Measurements from ENCODE around the gene VSTM1. TPM values are rescaled to one million over a fixed set of nuclear protein-coding genes. Genes with fewer than 3 reads are reported as not detected.
"Not testable (repeated sequence)": the region's sequence is repeated elsewhere in the genome, so short reads cannot be mapped to it uniquely, and the experiment has no call there.

Gene VSTM1
- total and polyA plus RNA-seq, 4 donors = not detected

GRCh38 chr19:54102421-54103169 is 38.9 kb upstream of the VSTM1 start, which contains the start of gene NDUFA3:
TSS of gene NDUFA3 (plus strand) at chr19:54102855. CDS start at chr19:54102879, 24 bp downstream.
- peaks cover 0 to 2% of the 10 kb centered on the region in 2 donors for H3K4me1 ChIP-seq (ENCODE audit: control insufficient read depth in 1 of 2, insufficient read depth in 2 of 2, low read length in 2 of 2)
- no peak within 1 kb of the TSS for H3K27ac ChIP-seq (ENCODE audit: low read depth in 1 of 2, low read length in 2 of 2)
- intact Hi-C loops (cut with DNase I) = loop anchor here in 1 of 2 donors (10.0 kb wide), 1 partner anchor 258 kb away; no protein-coding TSS in a partner anchor
- H3K4me3 ChIP-seq (ENCODE audit: low read length in 2 of 2) = peak within 1 kb of the TSS; percentile 13 to 47
- H3K27me3 ChIP-seq (ENCODE audit: control insufficient read depth in 1 of 2, insufficient read depth in 2 of 2, low read length in 1 of 2) = no peaks in the 10 kb centered on the region
- H3K9me3 ChIP-seq (ENCODE audit: control insufficient read depth, low read length) = no peaks in the 10 kb centered on the region
- ATAC-seq (ENCODE audit: low FRiP score) (peak; percentile 100), DNase-seq (peak; percentile 99)
- H3K36me3 ChIP-seq (ENCODE audit: control insufficient read depth in 1 of 2, insufficient read depth in 2 of 2, low read length in 1 of 2) = no peaks in the 10 kb centered on the region
- 3% methylated on average over 51 to 54 of the region's 54 CpGs for WGBS, 2 donors

GRCh38 chr19:54100561-54100960 is 36.9 kb upstream of the VSTM1 start, which contains the start of gene OSCAR:
TSS of gene OSCAR (minus strand) at chr19:54100803. CDS start at chr19:54100792, 11 bp downstream.
- no peak within 1 kb of the TSS for H3K27ac ChIP-seq (ENCODE audit: low read depth in 1 of 2, low read length in 2 of 2)
- intact Hi-C loops (cut with DNase I) = loop anchor here in 1 of 2 donors (10.0 kb wide), 1 partner anchor 256 kb away; no protein-coding TSS in a partner anchor
- DNase-seq (peak; percentile 57 to 74), ATAC-seq (ENCODE audit: low FRiP score) (no peak)
- no peaks in the 10 kb centered on the region for H3K36me3 ChIP-seq (ENCODE audit: control insufficient read depth in 1 of 2, insufficient read depth in 2 of 2, low read length in 1 of 2)
- no peak within 1 kb of the TSS for H3K4me3 ChIP-seq (ENCODE audit: low read length in 2 of 2)
- no peaks in the 10 kb centered on the region for H3K9me3 ChIP-seq (ENCODE audit: control insufficient read depth, low read length)
- H3K27me3 ChIP-seq (ENCODE audit: control insufficient read depth in 1 of 2, insufficient read depth in 2 of 2, low read length in 1 of 2) = no peaks in the 10 kb centered on the region
- 54% methylated on average over 5 of the region's 5 CpGs for WGBS, 2 donors
- peaks cover 0 to 2% of the 10 kb centered on the region in 2 donors for H3K4me1 ChIP-seq (ENCODE audit: control insufficient read depth in 1 of 2, insufficient read depth in 2 of 2, low read length in 2 of 2)

DNA sequence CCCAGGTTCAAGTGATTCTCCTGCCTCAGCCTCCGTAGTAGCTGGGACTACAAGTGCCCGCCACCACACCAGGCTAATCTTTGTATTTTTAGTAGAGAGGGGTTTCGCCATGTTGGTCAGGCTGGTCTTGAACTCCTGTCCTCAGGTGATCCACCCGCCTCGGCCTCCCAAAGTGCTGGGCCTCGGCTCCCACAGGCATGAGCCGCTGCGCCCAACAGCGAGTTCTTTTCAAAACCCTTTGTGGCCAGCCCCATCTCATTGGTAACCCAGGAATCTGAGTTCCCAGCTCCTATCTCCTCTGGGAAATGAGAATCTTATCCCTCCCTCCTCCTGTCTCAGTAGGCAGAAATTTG is 36.2 kb upstream of the VSTM1 start:
- not testable (repeated sequence) for H3K4me3 ChIP-seq (ENCODE audit: low read length in 2 of 2); H3K9me3 ChIP-seq (ENCODE audit: control insufficient read depth, low read length); H3K36me3 ChIP-seq (ENCODE audit: control insufficient read depth in 1 of 2, insufficient read depth in 2 of 2, low read length in 1 of 2); H3K4me1 ChIP-seq (ENCODE audit: control insufficient read depth in 1 of 2, insufficient read depth in 2 of 2, low read length in 2 of 2); H3K27ac ChIP-seq (ENCODE audit: low read depth in 1 of 2, low read length in 2 of 2); H3K27me3 ChIP-seq (ENCODE audit: control insufficient read depth in 1 of 2, insufficient read depth in 2 of 2, low read length in 1 of 2); ATAC-seq (ENCODE audit: low FRiP score)
- WGBS, 2 donors = 74 to 81% methylated on average over 9 of the region's 9 CpGs
- peak; percentile 17 to 24 for DNase-seq
- intact Hi-C loops (cut with DNase I) = loop anchor here in 1 of 2 donors (10.0 kb wide), 1 partner anchor 255 kb away; no protein-coding TSS in a partner anchor

GRCh38 chr19:54099190-54099902 is 35.6 kb upstream of the VSTM1 start:
- intact Hi-C loops (cut with DNase I) = no loop called here
- 87% methylated on average over 11 to 12 of the region's 12 CpGs for WGBS, 2 donors
- ATAC-seq (ENCODE audit: low FRiP score) (no peak), DNase-seq (peak; percentile 10 to 17)
- no peak overlapping the region for H3K27ac ChIP-seq (ENCODE audit: low read depth in 1 of 2, low read length in 2 of 2)
- H3K36me3 ChIP-seq (ENCODE audit: control insufficient read depth in 1 of 2, insufficient read depth in 2 of 2, low read length in 1 of 2) = no peaks in the 10 kb centered on the region
- no peaks in the 10 kb centered on the region for H3K9me3 ChIP-seq (ENCODE audit: control insufficient read depth, low read length)
- H3K4me3 ChIP-seq (ENCODE audit: low read length in 2 of 2) = no peak overlapping the region
- peaks cover 0 to 2% of the 10 kb centered on the region in 2 donors for H3K4me1 ChIP-seq (ENCODE audit: control insufficient read depth in 1 of 2, insufficient read depth in 2 of 2, low read length in 2 of 2)
- H3K27me3 ChIP-seq (ENCODE audit: control insufficient read depth in 1 of 2, insufficient read depth in 2 of 2, low read length in 1 of 2) = no peaks in the 10 kb centered on the region

DNA sequence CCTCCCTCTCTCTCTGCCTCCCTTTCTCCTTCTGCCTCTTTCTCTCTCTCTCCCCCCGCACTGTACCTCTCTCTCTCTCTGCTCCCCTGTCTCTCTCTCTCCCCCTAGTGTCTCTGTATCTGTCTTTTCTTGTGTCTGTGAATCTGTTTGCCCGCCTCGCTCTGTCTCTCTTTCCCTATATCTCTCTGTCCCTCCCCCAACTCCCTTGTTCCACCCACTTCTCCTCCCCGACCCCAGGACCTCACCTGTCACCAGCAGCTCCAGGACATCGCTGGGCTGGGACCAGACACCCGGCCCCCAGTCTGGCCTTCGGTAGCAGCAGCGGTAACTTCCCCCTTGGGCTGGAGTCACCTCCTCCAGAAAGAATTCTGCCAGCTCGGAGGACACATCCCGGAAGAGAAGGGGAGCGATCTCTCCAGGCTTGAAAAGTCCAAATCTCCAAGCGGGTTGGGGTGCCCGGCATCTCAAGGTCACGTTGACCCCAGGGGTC is 33.0 kb upstream of the VSTM1 start:
- no peak overlapping the region for H3K4me3 ChIP-seq (ENCODE audit: low read length in 2 of 2)

GRCh38 chr19:54095859-54096616 is 32.3 kb upstream of the VSTM1 start:
- H3K27ac ChIP-seq (ENCODE audit: low read depth in 1 of 2, low read length in 2 of 2); H3K9me3 ChIP-seq (ENCODE audit: control insufficient read depth, low read length); H3K4me3 ChIP-seq (ENCODE audit: low read length in 2 of 2); H3K36me3 ChIP-seq (ENCODE audit: control insufficient read depth in 1 of 2, insufficient read depth in 2 of 2, low read length in 1 of 2); intact Hi-C loops (cut with DNase I); H3K4me1 ChIP-seq (ENCODE audit: control insufficient read depth in 1 of 2, insufficient read depth in 2 of 2, low read length in 2 of 2); H3K27me3 ChIP-seq (ENCODE audit: control insufficient read depth in 1 of 2, insufficient read depth in 2 of 2, low read length in 1 of 2): not testable (repeated sequence)
- WGBS, 2 donors = 1% methylated on average over 28 to 46 of the region's 46 CpGs
- peak; percentile 69 to 88 for DNase-seq
- peak; percentile 84 for ATAC-seq (ENCODE audit: low FRiP score)

More for the DNA sequence above, 33.0 kb upstream of the VSTM1 start:
- no peaks in the 10 kb centered on the region for H3K4me1 ChIP-seq (ENCODE audit: control insufficient read depth in 1 of 2, insufficient read depth in 2 of 2, low read length in 2 of 2)
- peak; percentile 61 to 76 for DNase-seq
- WGBS, 2 donors = 11 to 16% methylated on average over 14 of the region's 14 CpGs
- intact Hi-C loops (cut with DNase I) = no loop called here
- H3K27ac ChIP-seq (ENCODE audit: low read depth in 1 of 2, low read length in 2 of 2) = no peak overlapping the region
- no peaks in the 10 kb centered on the region for H3K27me3 ChIP-seq (ENCODE audit: control insufficient read depth in 1 of 2, insufficient read depth in 2 of 2, low read length in 1 of 2)
- ATAC-seq (ENCODE audit: low FRiP score) = peak; percentile 63
- no peaks in the 10 kb centered on the region for H3K36me3 ChIP-seq (ENCODE audit: control insufficient read depth in 1 of 2, insufficient read depth in 2 of 2, low read length in 1 of 2)
- no peaks in the 10 kb centered on the region for H3K9me3 ChIP-seq (ENCODE audit: control insufficient read depth, low read length)

DNA sequence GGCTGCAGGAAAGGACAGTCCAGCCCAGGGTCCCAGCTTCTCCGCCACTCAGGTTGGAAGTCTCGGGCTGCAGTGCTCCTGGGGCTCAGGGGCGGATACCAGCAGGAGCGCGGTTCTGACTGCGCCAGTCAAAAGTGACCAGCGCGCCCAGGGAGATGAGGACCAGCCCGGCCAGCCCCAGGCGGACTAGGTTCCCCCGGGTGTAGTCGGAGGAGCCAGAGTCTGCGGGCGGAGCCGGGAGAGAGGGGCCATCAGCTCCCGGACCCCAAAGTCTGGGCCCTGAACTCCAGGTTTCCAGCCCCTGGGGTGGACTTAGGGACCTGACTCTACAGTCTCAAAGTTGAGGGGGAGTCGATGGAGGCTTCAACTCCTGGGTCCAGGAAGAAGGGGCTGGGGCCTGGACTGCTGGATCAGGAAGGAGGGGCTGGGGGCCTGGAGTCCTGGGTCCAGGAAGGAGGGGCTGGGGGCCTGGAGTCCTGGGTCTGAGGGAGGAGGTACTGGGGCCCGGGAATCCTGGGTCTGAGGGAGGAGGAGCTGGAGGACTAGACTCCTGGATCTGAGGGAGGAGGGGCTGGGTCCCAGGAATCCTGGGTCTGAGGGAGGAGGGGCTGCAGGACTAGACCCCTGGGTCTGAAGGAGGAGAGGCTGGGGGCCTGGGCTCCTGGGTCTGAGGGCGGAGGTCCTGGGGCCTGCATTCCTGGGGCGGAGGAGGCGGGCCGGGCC is 31.6 kb upstream of the VSTM1 start:
- DNase-seq = peak; percentile 44 to 68
- intact Hi-C loops (cut with DNase I) = no loop called here

More for the DNA sequence above, 31.6 kb upstream of the VSTM1 start:
- Histone ChIP-seq H3K4me3 (ENCODE audit: low read length in 2 of 2) (no peak overlapping the region), H3K27me3 (ENCODE audit: control insufficient read depth in 1 of 2, insufficient read depth in 2 of 2, low read length in 1 of 2) (no peaks in the 10 kb centered on the region), H3K9me3 (ENCODE audit: control insufficient read depth, low read length) (no peaks in the 10 kb centered on the region), H3K36me3 (ENCODE audit: control insufficient read depth in 1 of 2, insufficient read depth in 2 of 2, low read length in 1 of 2) (no peaks in the 10 kb centered on the region), H3K4me1 (ENCODE audit: control insufficient read depth in 1 of 2, insufficient read depth in 2 of 2, low read length in 2 of 2) (no peaks in the 10 kb centered on the region), H3K27ac (ENCODE audit: low read depth in 1 of 2, low read length in 2 of 2) (no peak overlapping the region)
- no peak for ATAC-seq (ENCODE audit: low FRiP score)
- WGBS, 2 donors = 69 to 70% methylated on average over 22 of the region's 22 CpGs

Measured in aorta (tissue), 5 donors.